K562 treated with DMSO at 1 percent for 12 hours (cell line): ENCODE measurements around the gene CD101. TPM values are rescaled to one million over a fixed set of nuclear protein-coding genes. Genes with fewer than 3 reads are reported as not detected.

ENCODE experiments used
- total RNA-seq: library from RNA; unstranded; fragments of 300-600 nt; gene quantifications from 2 replicates; pipeline ENCODE4 v1.2.3, GENCODE V29; 2022; ENCODE audit not compliant: insufficient read depth

The CD101 gene, protein sequence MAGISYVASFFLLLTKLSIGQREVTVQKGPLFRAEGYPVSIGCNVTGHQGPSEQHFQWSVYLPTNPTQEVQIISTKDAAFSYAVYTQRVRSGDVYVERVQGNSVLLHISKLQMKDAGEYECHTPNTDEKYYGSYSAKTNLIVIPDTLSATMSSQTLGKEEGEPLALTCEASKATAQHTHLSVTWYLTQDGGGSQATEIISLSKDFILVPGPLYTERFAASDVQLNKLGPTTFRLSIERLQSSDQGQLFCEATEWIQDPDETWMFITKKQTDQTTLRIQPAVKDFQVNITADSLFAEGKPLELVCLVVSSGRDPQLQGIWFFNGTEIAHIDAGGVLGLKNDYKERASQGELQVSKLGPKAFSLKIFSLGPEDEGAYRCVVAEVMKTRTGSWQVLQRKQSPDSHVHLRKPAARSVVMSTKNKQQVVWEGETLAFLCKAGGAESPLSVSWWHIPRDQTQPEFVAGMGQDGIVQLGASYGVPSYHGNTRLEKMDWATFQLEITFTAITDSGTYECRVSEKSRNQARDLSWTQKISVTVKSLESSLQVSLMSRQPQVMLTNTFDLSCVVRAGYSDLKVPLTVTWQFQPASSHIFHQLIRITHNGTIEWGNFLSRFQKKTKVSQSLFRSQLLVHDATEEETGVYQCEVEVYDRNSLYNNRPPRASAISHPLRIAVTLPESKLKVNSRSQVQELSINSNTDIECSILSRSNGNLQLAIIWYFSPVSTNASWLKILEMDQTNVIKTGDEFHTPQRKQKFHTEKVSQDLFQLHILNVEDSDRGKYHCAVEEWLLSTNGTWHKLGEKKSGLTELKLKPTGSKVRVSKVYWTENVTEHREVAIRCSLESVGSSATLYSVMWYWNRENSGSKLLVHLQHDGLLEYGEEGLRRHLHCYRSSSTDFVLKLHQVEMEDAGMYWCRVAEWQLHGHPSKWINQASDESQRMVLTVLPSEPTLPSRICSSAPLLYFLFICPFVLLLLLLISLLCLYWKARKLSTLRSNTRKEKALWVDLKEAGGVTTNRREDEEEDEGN
- 0.88 TPM in 1 of 2 replicates, not detected in the other for total RNA-seq

DNA sequence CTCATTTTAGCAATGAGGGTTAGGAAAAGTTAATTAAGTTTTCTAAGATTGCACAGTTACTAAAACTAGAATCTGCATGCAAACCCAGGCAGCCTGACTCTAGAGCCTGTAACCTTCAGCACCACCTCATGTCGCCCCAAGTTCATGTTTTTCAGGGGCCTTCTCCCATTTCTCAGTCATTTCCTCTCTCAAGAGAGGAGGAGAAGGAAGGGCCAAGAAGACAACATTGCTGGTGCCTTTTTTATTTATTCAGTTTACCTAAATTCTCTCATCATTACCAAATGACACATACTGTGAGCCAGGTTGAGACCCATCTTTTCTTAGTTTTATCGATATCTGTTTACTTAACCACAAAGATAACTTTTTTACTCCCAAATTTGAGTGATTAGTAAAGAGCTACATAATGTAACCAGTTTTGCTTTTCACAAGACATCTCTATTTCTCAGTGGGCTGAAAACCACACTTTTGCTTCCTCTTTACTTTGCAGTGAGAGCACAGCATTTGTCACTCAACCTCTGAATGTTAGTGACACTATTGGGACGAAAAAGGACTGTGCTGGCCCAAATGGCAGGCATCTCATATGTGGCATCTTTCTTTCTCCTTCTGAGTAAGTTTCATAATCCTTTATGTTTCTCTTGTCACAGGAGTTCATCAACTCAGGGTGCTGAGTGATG, at the start of gene CD101:
Gene CD101, plus strand, starts transcription at position 507 of the 674 bp plus-strand sequence. Its CDS starts 58 bp downstream, at position 565.

DNA sequence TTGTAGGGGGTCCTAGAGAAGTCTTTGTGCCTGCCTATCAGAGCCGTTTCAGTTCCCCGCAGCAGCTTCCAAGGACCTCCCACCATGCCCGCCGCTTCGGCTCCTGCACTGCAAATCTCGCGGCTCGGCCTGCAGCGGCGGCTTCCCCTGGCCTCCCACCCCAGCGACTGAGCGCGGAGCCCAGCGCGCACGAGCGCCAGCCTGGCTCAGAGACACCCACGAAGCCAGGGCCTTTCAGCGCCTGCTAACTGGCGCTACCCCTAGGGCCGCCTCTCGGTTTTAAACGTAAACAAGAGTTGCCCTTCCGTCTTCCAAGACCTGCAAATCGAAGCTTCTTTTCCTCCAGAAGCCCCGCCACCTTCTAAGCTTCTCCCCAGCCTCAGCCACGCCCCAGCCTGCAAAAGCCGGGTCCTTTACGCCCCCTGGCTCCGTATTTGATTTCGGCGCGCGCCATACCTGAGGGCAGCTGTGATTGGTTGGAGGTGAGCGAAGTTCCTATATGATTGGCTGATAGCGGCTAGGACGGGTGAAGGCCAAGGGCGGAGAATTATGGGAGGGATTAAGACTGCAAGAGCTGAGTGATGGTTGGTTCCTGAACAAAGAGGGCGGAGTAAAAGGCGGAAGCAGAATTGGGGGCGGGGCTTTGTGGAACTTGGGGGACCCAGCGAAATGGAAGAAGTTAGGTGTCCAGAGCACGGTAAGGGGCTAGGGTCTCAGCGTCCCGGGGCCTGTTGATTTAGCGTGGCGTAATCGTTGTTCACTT, 58.3 kb downstream of the CD101 start, which contains the start of gene TTF2:
Gene TTF2, plus strand, starts transcription at position 649 of the 763 bp plus-strand sequence. Its CDS starts 21 bp downstream, at position 670.

Other genes starting within 250 kb of the CD101 start
- gene CD2, start 247.3 kb upstream of the CD101 start, total RNA-seq, result not detected in 2 replicates
- gene PTGFRN, start 91.8 kb upstream of the CD101 start, total RNA-seq, result 17.5 and 27.8 TPM in 2 replicates
- 13.1 and 22.6 TPM in 2 replicates for gene TTF2, start 58.6 kb downstream of the CD101 start, total RNA-seq
- gene TRIM45, start 120.0 kb downstream of the CD101 start, total RNA-seq, result 1.5 and 3.4 TPM in 2 replicates
- gene VTCN1, start 209.2 kb downstream of the CD101 start, total RNA-seq, result not detected in 2 replicates